H1 (cell line): ENCODE results near the gene SPN. TPM values are rescaled to one million over a fixed set of nuclear protein-coding genes. Genes with fewer than 3 reads are reported as not detected.

ENCODE experiments used
- ATF2 ChIP-seq: IDR thresholded peaks from 2 replicates; pipeline ENCODE4 v1.6.1; 2012; ENCODE audit warnings: low read length, inconsistent platforms
- CHD7 ChIP-seq: fragments of 300-600 bp; sonication (generic); IDR thresholded peaks from 2 replicates; pipeline ENCODE4 v1.7.1; 2012; ENCODE audit warnings: low read length, moderate library complexity, mild to moderate bottlenecking, inconsistent platforms; ENCODE audit not compliant: insufficient replicate concordance
- E2F6 ChIP-seq: IDR thresholded peaks from 2 replicates; pipeline ENCODE4 v1.6.1; 2012; ENCODE audit warnings: inconsistent platforms
- GABPA ChIP-seq: IDR thresholded peaks from 2 replicates; pipeline ENCODE4 v1.6.1; 2011; ENCODE audit warnings: mild to moderate bottlenecking, low read length, moderate library complexity, borderline replicate concordance; ENCODE audit not compliant: insufficient read depth
- GTF2F1 ChIP-seq: IDR thresholded peaks from 2 replicates; pipeline ENCODE4 v1.6.1; 2012; ENCODE audit warnings: low read depth, low read length, improper control_type of control experiment, borderline replicate concordance
- KDM1A ChIP-seq: fragments of 200-600, 300-600 bp; sonication (generic); IDR thresholded peaks from 2 replicates; pipeline ENCODE4 v1.7.1; 2016; ENCODE audit warnings: mild to moderate bottlenecking, low read length, borderline replicate concordance
- NRF1 ChIP-seq: IDR thresholded peaks from 2 replicates; pipeline ENCODE4 v1.6.1; 2011; ENCODE audit warnings: mild to moderate bottlenecking, low read depth, low read length, improper control_type of control experiment
- RFX5 ChIP-seq: IDR thresholded peaks from 2 replicates; pipeline ENCODE4 v1.6.1; 2011; ENCODE audit warnings: low read depth, low read length, improper control_type of control experiment, borderline replicate concordance
- SP4 ChIP-seq: IDR thresholded peaks from 2 replicates; pipeline ENCODE4 v1.6.1; 2012; ENCODE audit warnings: low read length, inconsistent platforms
- TEAD4 ChIP-seq: IDR thresholded peaks from 2 replicates; pipeline ENCODE4 v1.6.1; 2012; ENCODE audit warnings: low read depth, low read length, inconsistent platforms, mixed read lengths
- polyA plus RNA-seq, 7 experiments: library from polyadenylated mRNA; depleted of rRNA in 3 of 7; stranded (reverse) in 5 of 7; unstranded in 2 of 7; fragments of >200 nt in 5 of 7; fragments of 200-250 nt in 2 of 7; gene quantifications; 1 replicate in 5 of 7; 2 replicates in 1 of 7; 4 replicates in 1 of 7; pipeline versions ENCODE4 v1.2.1 to v1.2.3, GENCODE V29; 2011 to 2013; ENCODE audit warnings: missing spikeins in 2 of 7, mixed read lengths in 2 of 7
- total RNA-seq: library from RNA; stranded (reverse); fragmentation: NEBNext Ultra II Directional; extraction: Animal tissue kit (Norgen Biotek cat#: 25700); gene quantifications from 2 replicates; pipeline ENCODE4 v1.2.1, GENCODE V29; 2021

The SPN gene
- total and polyA plus RNA-seq, 2 of the 8 experiments (the other 6 are each of a cell fraction or from before 2014, with no cell fraction given): 1.5 to 1.8 TPM

GRCh38 chr16:29663807-29664090 lies 702 bp downstream of the SPN start (continued):
- TF ChIP-seq CHD7 (no peak), TEAD4 (no peak), GTF2F1 (no peak), E2F6 (no peak), KDM1A (no peak), ATF2 (no peak), GABPA (no peak), NRF1 (no peak), RFX5 (no peak), SP4 (no peak)
